ENCODE measurements around the gene CARMIL1. TPM values are rescaled to one million over a fixed set of nuclear protein-coding genes. Genes with fewer than 3 reads are reported as not detected.

Gene CARMIL1
- polyA plus RNA-seq (ENCODE audit: insufficient read length in 10 of 10) = 1 to 10 TPM; 2.6 to 7.1 (median 3.7) TPM
- long read RNA-seq, donor 1 = 0 reads
- long read RNA-seq, donor 2 = 0 reads
- long read RNA-seq, donor 3 = 0 reads
- long read RNA-seq, donor 4 = 0 reads
- long read RNA-seq, donor 5 = 0 reads
- long read RNA-seq, donor 6 = 0 reads
- long read RNA-seq, donor 7 = 0 reads
- long read RNA-seq, donor 8, partial matches to known transcripts = 10 of 10 reads
- long read RNA-seq, donor 8, other reads (novel, unspliced or antisense) = 0 of 10 reads
- long read RNA-seq, donor 9 = 0 reads

DNA sequence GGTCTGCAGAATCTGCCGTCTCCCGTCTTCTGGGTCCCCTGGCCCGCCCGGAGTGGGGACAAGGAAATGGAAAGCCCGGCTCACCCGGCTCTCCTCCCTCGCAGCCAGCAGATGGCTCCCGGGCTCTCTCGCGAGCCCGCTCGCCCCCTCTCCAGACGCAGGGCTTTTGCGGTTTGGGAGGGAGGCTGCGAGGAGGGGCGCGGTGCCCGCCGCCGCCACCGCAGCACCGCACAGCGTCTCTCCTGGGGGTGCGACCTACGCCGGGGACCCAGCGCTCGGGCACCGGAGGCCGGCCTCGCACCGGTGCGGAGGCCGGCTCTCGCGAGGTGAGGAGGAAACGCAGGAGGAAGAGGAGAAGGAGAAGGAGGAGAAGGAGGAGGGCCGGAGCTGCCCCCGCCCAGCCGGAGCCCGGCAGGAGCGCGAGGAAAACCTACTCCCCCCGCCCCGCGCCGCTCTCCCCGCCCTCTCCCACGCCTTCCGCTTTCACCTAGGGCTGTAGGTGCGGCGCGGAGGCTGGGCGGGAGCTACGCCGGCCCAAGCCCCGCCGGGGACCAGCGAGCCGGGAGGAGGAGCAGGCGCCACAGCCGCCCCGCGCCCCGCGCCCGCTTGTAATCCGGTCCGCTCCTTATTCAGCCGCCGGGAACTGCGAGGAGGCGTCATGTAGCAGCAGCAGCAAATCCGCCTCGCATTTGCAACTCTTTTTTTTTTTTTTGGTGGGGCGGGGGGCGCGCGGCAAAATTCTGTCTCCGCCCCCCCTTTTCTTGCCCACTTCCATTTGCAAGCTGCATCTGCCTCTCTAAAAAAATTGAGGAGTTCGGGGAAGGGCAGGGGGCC, at the start of gene CARMIL1:
CARMIL1 (plus strand) TSS at position 461 of the 834 bp plus-strand sequence. CDS start 422 bp downstream, outside the sequence.
- peak; percentile 67 to 96 (median 86) for DNase-seq

- DNase-seq = peak in 1 of 3 donors; percentile 73
Observed at GRCh38 chr6:25229671-25230321, 49.4 kb upstream of the CARMIL1 start.

- peak; percentile 69 to 89 (median 83) for DNase-seq
Observed at GRCh38 chr6:25232479-25232878, 46.7 kb upstream of the CARMIL1 start.

DNA sequence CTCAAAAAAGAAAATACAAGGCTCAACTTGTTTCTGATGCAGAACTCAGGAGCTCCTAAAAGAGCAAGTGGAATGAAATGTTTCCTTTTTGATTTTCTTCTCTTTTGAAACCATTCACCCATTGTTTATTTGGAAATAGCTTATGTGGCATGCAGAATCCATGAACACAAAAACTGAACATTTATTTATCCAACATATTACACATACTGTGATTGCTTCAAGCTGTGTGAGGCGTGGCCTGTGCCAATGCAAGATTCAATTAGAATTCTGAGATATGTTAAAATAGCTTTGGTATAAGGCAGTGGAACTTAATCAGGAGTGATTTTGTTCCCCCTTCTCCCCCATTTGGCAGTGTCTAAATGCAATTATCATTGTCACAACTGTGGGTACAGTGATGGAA, 45.9 kb upstream of the CARMIL1 start:
- DNase-seq = no peak

- no peak for DNase-seq
Observed at GRCh38 chr6:25237579-25237978, 41.6 kb upstream of the CARMIL1 start.

DNA sequence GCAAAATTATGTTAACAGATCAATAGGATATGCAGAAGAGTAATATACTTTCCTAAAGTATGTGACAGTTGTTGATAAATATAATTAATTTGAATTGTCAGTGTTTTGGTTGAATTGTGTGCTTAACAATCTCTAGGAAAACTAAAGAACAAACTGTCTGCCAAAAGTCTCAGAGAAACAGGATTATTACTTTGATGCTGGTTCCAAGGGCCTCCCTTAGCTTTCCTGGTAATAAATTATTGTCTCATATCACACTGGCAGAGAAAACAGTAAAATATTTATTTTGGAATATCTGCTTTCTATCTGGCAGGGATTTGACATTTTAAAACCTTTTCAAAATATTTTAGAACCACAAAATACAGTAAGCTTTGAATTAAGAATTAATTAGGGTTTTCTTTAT, 40.1 kb upstream of the CARMIL1 start:
- no peak for DNase-seq

- no peak for DNase-seq
Observed at GRCh38 chr6:25239498-25239897, 39.7 kb upstream of the CARMIL1 start.

DNA sequence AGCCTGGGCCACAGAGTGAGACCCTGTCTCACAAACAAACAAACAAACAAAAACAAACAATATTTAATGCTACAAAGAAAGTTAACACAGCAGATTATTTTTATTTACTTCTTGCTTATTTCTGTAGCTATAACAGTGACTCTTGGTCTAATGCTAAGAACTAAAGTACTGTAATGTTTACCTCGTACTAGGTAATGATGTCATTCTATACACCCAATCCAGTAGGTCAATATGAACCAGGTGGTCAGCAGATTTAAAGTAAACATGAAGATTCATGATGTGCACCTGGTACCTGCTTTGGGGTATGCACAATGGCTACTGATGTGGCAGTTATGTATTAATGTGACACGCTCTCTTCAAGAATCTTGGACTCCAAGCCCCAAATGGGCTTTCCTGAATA, 36.6 kb upstream of the CARMIL1 start:
- no peak for DNase-seq

GRCh38 chr6:25244865-25245264, 34.3 kb upstream of the CARMIL1 start:
- DNase-seq = no peak

- DNase-seq = peak in 1 of 3 donors; percentile 73
Observed at GRCh38 chr6:25248123-25248522, 31.1 kb upstream of the CARMIL1 start.

GRCh38 chr6:25249133-25249532, 30.0 kb upstream of the CARMIL1 start:
- no peak for DNase-seq

- peak in 1 of 3 donors; percentile 16 for DNase-seq
Observed at GRCh38 chr6:25250878-25251277, 28.3 kb upstream of the CARMIL1 start.

- DNase-seq = no peak
Observed at GRCh38 chr6:25251426-25251825, 27.7 kb upstream of the CARMIL1 start.

DNA sequence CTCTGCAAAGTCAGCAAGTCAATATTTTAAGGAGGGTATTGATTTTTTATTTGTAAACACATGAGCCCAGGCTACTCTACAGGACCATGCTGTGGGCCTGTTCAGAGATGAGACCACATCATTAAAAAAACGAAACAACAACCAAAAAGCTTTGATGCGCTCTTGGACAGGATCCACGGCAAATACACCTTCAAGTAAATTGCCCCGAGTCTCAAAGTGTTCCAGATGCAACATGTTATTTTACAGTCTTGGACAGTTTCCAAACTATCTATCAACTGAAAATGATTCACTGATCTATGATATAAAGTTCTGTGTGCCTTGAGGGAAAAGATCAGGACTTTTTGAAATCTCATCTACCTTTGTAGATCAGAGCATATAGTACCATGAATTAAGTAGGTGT, 25.8 kb upstream of the CARMIL1 start:
- DNase-seq = no peak

- no peak for DNase-seq
Observed at GRCh38 chr6:25254671-25255070, 24.5 kb upstream of the CARMIL1 start.

DNA sequence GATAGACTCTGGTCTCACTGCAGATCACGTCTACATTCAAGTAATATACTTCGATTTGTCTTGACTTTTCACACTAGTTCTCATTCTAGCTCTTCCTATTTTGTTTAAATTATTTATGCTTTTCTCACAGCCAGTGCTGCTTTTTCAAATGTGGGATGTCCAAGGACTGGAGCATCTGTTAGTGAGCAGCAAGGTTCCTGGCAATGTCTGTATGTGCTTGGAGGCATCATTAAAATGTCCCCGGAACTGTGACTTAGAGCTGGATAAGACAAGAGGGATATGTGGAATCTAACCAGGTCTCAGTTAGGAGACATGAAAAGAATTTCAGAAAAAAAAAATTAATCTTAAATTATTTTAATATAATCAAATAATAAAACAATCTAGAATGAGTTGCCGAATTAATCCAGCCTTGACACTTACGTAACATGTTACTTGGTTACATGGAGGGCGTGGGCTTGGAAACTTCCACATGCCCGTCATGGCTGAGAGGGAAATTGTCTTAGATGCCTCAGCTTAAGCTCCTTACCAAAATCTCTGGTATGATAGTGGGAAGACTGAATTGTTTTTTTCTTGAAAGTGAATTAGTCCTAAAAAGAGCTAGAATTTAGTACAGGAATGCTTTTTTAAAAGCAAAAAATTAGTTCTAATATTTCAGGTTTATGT, 21.4 kb upstream of the CARMIL1 start:
- no peak for DNase-seq

DNA sequence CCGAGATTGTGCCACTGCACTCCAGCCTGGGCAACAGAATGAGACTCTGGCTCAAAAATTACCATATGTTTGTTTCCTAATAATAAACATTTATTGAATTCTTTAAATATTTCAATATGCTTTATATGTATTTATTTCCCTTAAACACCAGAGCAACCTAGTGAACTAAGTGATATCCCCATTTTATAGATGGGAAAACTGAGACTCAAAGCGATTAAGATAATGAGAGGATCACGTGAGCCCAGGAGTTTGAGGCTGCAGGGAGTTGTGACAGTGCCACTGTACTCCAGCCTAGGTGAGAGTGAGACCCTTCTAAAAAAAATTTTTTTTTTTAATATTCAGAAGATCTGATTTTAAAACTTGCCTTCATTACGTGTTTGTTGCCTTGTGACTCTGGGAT, 19.4 kb upstream of the CARMIL1 start:
- DNase-seq = no peak

DNA sequence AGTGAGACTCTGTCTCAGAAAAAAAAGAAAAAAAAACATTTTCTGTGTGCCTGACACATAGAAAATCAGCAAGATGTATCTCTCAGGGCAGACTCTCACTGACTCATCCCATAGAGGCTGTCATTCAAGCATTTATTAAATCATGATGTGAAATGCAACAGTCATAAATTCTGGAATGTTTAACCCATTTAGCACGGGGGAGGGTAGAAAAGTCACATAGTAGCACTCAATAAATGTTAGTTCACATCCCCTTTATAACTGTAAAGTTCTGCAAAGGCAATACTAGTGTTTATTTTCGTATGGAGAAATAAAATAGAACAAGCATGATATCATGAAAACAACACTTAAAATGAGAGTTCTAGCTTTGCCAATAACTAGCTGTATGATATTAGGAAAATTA, 15.5 kb upstream of the CARMIL1 start:
- peak; percentile 30 to 82 (median 70) for DNase-seq

DNA sequence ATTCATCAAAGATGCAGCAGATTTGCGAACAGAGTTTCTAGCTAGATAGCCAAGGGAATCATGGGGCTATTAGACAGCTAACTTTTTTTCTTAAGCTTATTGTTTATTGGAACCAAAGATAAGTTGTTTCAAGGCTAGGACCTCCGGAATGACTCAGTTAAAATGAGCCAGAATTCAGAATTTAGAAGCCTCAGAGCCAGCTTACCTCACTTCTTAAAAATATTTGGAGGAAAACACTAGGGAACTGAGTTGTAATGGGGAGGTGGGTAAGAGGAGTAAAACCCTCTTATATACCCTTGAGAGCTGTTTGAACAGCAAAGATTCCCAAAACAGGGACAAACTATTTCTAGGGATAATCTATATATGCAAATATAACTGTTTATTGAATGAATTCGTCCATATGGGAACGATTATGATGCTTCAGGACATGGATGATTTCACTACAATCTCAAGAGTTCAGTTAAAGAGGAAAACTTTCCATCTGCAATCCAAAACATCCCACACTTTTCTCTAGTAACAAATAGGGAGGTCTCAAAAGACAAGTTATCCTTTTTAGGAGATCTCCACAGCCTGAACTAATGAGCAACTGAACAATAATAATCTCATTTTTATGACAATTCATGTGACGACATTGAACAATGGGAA, 12.6 kb upstream of the CARMIL1 start:
- DNase-seq = peak; percentile 76 to 90 (median 80)

GRCh38 chr6:25267662-25268061, 11.5 kb upstream of the CARMIL1 start:
- DNase-seq = no peak

- DNase-seq = no peak
Observed at GRCh38 chr6:25270559-25270958, 8.6 kb upstream of the CARMIL1 start.

GRCh38 chr6:25275436-25275835, 3.7 kb upstream of the CARMIL1 start:
- DNase-seq = no peak
